Right lung (tissue), 10 donors: ENCODE measurements around the gene FOXS1. TPM values are rescaled to one million over a fixed set of nuclear protein-coding genes. Genes with fewer than 3 reads are reported as not detected.

ENCODE experiments used
- DNase-seq, 2 donors: peaks; one replicate each; pipeline ENCODE4 v3.0.0-alpha.2; 2013
- long read RNA-seq, 8 donors: transcript quantifications; one replicate each; lab custom pipeline, GENCODE V29; 2026
- polyA plus RNA-seq, 5 donors: library from polyadenylated mRNA; unstranded; fragments of 120-200 nt; gene quantifications; one replicate each; pipeline versions ENCODE4 v1.2.1 to v1.2.3, GENCODE V29; 2013; ENCODE audit warnings: inconsistent platforms in 1 of 5, low replicate concordance in 1 of 5; ENCODE audit not compliant: insufficient read length in 5 of 5, insufficient read depth in 1 of 5

FOXS1 gene
- polyA plus RNA-seq, result 10 to 100 TPM in 1 of 5 donors, 1 to 10 TPM in 4; 5.0 to 10.6 (median 5.9) TPM
- long read RNA-seq, donor 1, transcript FOXS1-201 (1 exons, 1,319 nt), result major isoform, 12 of 12 reads
- long read RNA-seq, donor 1, partial matches to known transcripts, result 0 of 12 reads
- long read RNA-seq, donor 1, other reads (novel, unspliced or antisense), result 0 of 12 reads
- long read RNA-seq, donor 2, transcript FOXS1-201 (1 exons, 1,319 nt), result major isoform, 8 of 8 reads
- long read RNA-seq, donor 2, partial matches to known transcripts, result 0 of 8 reads
- long read RNA-seq, donor 2, other reads (novel, unspliced or antisense), result 0 of 8 reads
- long read RNA-seq, donor 3, transcript FOXS1-201 (1 exons, 1,319 nt), result major isoform, 20 of 20 reads
- long read RNA-seq, donor 3, partial matches to known transcripts, result 0 of 20 reads
- long read RNA-seq, donor 3, other reads (novel, unspliced or antisense), result 0 of 20 reads
- long read RNA-seq, donor 4, partial matches to known transcripts, result 0 of 3 reads
- long read RNA-seq, donor 4, other reads (novel, unspliced or antisense), result 0 of 3 reads
- long read RNA-seq, donor 5, transcript FOXS1-201 (1 exons, 1,319 nt), result major isoform, 9 of 9 reads
- long read RNA-seq, donor 5, partial matches to known transcripts, result 0 of 9 reads
- long read RNA-seq, donor 5, other reads (novel, unspliced or antisense), result 0 of 9 reads
- long read RNA-seq, donor 6, transcript FOXS1-201 (1 exons, 1,319 nt), result major isoform, 11 of 11 reads
- long read RNA-seq, donor 6, partial matches to known transcripts, result 0 of 11 reads
- long read RNA-seq, donor 6, other reads (novel, unspliced or antisense), result 0 of 11 reads
- long read RNA-seq, donor 7, transcript FOXS1-201 (1 exons, 1,319 nt), result major isoform, 5 of 5 reads
- long read RNA-seq, donor 7, partial matches to known transcripts, result 0 of 5 reads
- long read RNA-seq, donor 7, other reads (novel, unspliced or antisense), result 0 of 5 reads
- long read RNA-seq, donor 8, partial matches to known transcripts, result 0 of 4 reads
- long read RNA-seq, donor 8, other reads (novel, unspliced or antisense), result 0 of 4 reads

GRCh38 chr20:31845300-31845863 is at the start of gene FOXS1:
Gene FOXS1, minus strand, starts transcription at chr20:31845604. Its CDS starts 62 bp downstream, at chr20:31845542.
- peak in 1 of 2 donors; percentile 41 for DNase-seq

DNA sequence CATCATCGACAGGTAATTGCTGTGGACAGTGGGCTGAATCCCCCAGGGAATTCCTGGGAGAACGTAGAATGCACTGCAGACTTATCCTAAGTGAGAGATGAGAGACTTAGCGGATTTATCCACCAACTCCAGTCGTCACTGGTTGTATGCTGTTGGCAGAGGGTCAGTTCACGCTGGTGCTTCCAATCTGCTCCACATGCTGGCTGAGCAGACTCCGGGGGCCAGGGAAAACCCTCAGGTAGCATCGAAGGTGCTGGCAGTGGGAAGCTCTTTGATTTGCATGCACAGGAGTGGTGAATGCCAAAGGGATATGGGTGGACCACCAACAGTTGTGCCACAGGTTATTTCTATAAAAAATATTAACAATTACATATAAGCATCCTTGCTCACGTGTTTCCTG is 45.2 kb upstream of the FOXS1 start:
- DNase-seq, result no peak

DNA sequence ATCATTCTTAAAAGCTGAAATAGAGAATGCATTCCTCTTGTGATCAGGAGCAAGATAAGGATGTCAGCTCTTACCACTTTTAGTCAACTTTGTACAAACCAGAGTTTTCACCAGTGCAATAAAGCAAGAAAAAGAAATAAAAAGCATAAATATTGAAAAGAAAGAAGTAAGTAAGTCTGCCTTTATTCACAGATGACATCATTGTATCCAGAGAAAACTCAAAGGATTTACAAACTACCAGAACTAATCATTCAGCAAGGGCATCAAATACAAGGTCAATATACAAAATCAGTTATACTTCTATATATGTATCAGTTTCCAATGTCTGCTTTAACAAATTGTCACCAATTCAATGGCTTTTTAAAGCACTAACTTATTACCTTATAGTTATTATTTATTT is 38.4 kb upstream of the FOXS1 start:
- no peak for DNase-seq

DNA sequence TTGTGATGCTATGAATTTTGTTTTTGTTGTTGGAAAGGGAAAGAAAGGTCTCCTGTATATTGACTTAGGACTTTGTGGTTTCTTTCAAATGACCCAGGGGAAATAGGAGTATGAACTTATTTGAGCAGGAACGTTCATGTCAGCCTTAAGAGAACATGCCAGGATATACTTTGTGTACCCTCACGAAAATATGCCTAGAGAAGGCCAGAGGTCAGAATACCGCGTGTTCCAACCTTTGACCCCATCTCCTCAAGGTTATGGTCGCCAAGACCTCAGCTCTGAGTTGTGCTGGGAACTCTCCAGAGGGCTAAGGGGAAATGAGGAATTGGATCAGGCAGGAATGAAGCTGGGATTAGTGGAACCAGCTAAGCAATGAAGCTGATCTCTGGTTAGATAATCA is 36.5 kb upstream of the FOXS1 start:
- no peak for DNase-seq

DNA sequence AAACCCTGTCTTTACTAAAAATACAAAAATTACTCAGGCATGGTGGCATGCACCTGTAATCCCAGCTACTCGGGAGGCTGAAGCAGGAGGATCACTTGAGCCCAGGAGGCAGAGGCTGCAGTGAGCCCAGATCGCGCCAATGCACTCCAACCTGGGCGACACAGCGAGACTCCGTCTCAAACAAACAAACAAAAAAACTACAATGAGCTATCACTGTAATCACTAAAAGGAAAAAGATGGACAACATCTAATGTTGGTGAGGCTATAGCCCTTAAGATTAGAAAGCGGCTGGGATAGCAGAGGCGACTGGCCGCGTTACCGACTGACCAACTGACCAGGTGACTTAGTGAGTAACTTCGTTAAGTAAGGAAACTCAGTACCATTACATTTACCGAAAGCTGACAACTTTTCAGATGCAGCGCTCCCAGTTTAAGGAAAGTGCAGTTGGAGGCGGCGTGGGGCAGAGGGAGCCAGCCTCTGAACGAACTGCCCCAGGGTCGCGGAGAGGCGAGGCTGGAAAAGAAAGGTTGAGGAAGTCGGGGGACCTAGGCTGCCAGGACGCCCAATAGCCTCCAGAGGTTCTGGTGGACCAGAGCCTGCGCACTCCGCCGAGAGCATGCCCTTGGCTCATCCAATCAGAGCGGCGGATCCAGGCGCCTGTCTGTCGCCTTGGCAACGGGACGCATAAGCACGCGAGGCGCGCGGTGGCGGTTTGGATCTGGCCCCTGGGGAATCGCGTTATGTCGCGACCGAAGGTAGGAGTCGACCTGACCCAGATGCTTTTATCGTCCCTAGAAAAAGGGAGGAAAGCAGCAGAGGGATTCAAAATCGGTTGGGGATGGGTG is 34.0 kb upstream of the FOXS1 start:
- peak; percentile 95 to 96 for DNase-seq

GRCh38 chr20:31877684-31878083 is 32.3 kb upstream of the FOXS1 start:
- no peak for DNase-seq

DNA sequence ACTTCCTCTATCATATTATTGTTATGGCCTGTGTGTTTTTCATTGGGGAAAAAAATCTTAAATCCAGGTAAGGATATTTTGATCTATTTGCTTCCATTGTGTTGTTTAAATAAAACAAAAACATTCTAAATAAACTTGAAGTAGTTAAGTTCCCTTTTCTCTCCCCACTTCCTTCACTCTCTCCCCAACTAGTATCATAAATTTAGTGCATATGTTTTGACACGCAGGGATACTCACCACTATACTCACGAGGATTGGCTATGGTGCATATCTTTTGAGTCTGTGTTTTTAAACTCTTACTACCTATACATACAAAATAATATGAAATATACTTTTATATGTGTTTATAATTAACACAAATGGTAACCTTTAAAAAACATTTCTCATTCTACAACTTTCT is 30.3 kb upstream of the FOXS1 start:
- DNase-seq, result no peak

- DNase-seq, result no peak
Observed at GRCh38 chr20:31872406-31872805, 27.0 kb upstream of the FOXS1 start.

GRCh38 chr20:31871618-31871954 is 26.2 kb upstream of the FOXS1 start:
- DNase-seq, result no peak

GRCh38 chr20:31870726-31871617 is 25.6 kb upstream of the FOXS1 start:
- DNase-seq, result no peak

- DNase-seq, result peak; percentile 47 to 51
Observed at GRCh38 chr20:31869942-31870725, 24.7 kb upstream of the FOXS1 start, which contains the start of the genes DUSP15 and TTLL9. Gene DUSP15, minus strand, starts transcription at chr20:31870527. Its CDS starts 190 bp downstream, at chr20:31870337. Gene TTLL9, plus strand, starts transcription at chr20:31870634. Its CDS starts 493 bp downstream, at chr20:31871127.

GRCh38 chr20:31869673-31869941 is 24.2 kb upstream of the FOXS1 start:
- DNase-seq, result no peak

DNA sequence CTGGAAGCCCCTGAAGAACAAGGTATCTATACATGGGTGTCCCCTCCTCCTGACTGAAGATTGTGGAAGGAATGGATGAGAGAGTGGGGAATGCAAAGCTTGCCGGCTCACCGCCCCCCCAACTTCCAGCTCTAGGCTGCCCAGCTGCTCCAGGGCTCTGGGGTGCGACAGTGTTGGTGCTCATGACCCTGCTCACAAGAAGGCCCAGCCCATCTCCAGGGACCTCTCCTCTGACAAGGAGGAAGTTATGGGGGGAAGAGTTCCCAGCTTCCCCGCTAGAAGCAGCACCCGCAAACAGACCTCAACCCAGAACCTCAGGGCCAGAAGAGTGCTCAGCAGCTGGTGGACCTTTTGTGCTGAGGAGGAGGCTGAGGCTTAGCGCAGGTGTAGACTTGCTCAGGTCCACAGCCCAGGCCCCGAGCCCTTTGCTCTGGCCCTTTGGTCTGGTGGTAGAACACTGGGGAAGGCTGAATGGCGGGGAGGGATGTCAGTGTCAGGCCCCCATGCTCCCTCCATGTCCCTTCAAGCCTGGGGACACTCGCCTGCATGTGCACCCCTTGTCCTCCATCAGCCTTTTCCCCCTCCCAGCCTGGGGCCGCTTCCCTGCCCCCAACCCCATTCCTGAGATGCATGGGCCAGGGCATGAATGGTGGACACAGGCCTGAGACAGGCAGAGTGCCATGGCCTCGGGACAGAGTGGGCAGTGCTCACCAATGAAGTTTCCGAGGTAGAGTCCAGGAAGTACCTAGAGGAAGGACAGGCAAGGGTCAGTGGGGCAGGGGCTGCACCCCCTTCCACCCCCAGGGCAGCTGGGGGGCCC is 23.7 kb upstream of the FOXS1 start:
- DNase-seq, result no peak

- DNase-seq, result no peak
Observed at GRCh38 chr20:31866221-31866620, 20.8 kb upstream of the FOXS1 start.

DNA sequence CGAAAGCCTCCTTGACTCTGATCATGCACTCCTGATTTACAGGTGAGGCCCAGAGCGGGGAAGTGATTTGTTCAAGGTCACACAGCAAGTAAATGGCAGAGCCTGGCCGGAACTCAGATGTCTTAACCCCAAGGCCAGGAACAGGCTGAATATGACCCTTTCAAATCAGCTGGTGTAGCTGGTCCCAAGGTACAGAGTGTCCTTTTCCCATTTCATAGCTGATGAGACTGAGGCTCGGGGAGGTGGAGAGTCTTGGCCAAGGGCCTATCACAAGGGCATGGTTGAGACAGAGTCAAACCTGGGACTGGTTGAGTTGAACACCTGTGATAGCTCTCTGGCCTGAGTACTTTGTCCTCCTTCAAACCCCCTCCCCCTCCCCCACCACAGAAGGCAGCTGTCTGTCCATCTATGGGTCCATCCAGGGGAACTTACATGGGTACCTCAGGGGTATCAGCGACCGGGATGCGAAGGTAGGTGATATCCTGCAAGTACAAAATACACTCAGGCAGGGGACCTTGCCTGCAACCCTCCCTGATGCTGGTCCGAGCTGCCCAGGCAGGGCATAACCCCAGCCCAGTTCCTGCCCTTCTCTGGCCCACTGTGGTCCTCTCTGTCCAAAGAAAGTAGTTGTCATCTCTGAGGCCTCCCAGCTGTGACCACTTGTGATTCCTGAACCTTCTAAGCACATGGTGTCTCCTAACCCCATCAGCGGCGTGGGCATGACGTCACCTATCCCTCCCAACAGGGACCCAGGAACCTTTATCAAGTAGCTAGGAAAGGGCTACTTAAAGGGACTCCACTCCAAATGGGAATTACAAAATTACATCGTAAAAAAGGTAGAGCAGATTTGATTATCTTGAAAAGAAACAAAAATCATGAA is 19.4 kb upstream of the FOXS1 start:
- DNase-seq, result no peak

DNA sequence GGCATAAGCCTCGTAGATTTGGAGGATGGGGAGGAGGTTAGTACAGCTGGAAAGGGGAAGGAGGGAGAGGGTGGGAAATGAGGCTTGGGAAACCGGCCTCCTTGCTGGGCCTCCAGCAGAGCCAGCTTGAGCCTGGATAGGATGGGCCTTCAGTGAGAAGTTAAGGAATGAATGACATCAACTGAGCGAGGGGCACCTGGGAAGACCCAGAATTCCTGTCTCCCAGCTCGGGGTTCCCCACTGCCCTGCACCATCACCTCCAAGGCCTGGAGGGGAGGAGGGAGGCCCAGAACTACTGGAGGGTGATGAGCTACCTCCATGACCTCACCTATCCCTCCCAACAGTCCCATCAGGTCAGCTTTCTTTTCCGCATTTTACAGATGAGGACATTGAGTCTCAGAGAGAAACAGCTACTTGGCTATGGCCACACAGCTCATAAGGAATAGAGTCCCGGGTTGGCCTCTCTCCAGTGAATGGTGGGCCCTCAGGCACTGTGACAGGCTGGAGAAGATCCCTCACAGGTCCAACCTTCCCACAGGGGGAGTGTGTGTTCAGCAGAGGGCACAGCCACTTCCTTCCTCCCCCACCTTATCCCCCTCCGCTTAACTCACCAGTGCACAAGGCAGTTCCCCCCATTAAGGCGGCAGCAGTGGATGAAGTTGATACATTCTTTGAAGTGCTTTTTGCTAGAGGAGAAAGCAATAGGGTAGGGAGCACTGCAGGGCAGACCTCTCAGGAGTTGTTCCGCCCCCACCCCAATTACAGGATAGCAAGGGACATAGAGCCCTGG is 18.1 kb upstream of the FOXS1 start:
- no peak for DNase-seq

DNA sequence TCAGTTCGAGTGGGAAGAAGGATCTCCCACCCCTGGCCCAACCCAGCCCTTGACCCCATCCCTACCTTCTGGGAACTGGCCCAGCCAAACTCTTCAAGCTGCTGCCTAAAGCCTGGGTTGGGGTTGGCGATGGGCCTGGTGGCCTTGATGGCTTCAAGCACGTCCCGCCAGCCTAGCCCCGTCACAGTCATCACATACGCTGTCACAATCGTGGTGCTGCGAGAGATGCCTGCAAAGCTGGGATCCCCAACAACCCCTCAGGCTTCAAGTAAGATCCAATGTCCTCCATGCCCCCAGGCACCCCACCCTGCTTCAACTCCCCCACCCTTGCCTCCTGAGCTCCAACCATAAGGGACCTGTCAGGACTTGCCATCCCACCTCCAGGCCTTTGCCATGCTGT is 17.1 kb upstream of the FOXS1 start:
- no peak for DNase-seq
